NCI-H1105 (cell line): ENCODE data around the gene CREB5.

Source experiments
- DNase-seq: peaks from one replicate; lab custom pipeline; 2025; lab: John Stamatoyannopoulos, UW

Gene CREB5

GRCh38 chr7:28684650-28685241 lies 272.4 kb downstream of the CREB5 start:
- DNase-seq: no peak

DNA sequence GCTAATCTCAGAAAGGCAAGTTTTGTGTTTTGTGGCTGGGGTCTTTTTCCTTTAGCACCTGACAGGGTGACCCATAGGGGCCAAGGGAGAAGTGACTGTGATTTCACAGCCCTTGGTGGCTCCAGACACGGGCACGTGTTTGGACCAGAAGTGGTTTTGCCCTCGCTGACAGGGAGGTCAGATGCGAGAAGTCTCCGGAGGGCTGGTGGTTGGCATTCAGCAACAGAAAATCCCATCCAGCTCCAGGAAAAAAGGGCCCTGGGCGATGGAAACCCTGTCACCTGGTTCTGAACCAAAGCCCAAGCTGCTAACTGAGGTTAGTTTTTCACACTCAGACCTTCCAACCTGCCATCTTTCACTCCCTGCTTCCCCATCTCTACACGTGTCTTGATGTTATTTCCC lies 272.9 kb downstream of the CREB5 start:
- DNase-seq: no peak

DNA sequence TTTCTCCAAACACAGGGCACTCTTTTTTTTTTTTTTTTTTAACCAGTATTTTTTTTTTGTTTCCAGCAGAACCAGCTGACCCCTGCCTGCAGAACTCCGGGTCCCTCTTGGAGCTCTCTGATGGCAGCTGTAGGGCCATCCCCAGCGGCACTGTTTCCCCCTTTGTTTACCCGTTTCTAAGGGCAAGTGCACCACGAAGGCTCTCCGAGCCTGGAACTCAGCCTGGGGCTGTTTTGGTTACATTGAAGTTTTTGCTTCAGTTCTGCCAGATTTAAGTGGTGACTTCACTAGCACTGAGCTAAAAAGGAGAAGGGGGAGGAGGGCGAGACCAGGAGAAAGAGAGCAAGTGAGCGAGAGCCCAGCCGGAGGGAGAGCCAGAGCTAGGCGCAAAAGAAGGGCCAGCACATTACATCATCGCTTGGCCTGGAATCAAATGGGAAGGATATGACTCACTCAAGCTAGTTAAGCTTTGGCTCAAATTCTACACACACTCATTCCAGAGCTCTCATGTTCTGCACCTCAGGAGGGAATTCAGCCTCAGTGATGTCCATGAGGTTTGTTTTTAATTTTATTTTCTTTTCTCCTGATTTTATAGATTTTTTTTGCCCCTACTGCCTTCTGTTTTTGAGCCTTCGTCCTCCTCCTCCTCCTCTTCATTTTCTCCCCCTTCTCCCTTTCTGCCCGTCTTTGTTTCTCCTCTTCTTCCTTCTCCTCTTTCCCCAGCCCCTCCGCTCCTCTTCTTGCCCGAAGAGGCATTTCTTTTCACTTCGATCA lies 273.5 kb downstream of the CREB5 start:
- DNase-seq: peak; percentile 35

DNA sequence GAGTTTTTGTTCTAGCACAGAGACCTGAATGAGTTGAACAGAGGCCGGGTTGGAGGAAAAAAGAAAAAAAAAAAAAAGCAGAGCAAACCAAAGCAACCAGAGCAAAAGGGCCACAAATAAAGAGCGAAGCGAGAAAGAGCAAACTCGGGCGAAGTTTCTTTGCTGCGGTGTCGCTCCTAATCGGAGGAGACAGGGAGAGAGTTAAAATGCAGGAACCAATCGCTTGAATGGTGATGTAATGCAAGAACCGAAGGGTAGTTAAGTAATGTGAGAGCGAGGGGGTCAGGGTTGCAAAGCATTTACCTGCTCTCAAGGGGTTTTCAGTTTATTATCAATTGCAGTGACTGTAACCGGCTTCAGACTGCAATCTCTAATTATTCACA lies 274.1 kb downstream of the CREB5 start:
- no peak for DNase-seq

GRCh38 chr7:28687537-28687936 lies 275.2 kb downstream of the CREB5 start:
- no peak for DNase-seq

GRCh38 chr7:28688174-28688573 lies 275.9 kb downstream of the CREB5 start:
- no peak for DNase-seq

DNA sequence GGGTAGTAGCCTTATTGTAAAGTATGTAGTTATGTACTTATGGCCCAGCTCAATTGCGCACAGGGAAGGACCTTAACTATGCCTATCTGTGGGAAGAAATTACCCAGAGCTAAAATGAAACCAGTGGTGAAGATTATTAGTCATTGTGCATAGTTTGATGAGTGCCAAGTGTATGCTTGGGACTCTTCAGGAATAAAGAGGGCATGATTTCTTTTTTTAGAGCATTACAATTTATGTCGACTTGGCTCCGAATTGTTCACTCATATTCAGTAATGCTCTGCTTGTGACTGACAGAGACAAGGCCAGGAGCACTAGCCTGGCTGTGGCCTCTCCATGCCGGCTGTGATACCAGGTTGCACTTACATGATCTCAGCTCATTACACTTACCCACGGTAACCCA lies 276.3 kb downstream of the CREB5 start:
- DNase-seq: no peak

- DNase-seq: no peak
These were observed 283.3 kb downstream of the CREB5 start for GRCh38 chr7:28695300-28696295.

GRCh38 chr7:28697913-28698563 lies 285.7 kb downstream of the CREB5 start:
- DNase-seq: no peak

DNA sequence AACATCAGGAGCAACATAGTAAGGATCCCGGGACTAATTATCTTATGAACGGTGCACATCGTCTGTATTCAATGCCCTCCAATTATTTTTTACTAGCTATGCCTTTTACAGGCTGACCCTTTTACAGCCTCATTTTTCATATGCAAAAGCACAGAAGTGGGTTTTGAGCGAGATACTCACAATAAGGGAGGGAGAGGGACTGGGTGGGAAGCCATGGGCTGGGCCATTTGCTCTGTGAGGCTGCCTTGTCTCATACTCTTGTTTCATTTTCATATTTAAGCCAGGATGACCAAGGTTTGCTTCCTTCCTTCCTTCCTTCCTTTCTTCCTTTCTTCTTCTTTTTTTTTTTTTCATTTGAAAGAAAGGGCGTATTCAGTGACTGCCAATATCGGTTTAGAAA lies 286.5 kb downstream of the CREB5 start:
- no peak for DNase-seq

- no peak for DNase-seq
These were observed 287.8 kb downstream of the CREB5 start for GRCh38 chr7:28700096-28700495.

- peak; percentile 81 for DNase-seq
These were observed 288.5 kb downstream of the CREB5 start for GRCh38 chr7:28700790-28701203.

GRCh38 chr7:28701731-28702130 lies 289.4 kb downstream of the CREB5 start:
- no peak for DNase-seq

DNA sequence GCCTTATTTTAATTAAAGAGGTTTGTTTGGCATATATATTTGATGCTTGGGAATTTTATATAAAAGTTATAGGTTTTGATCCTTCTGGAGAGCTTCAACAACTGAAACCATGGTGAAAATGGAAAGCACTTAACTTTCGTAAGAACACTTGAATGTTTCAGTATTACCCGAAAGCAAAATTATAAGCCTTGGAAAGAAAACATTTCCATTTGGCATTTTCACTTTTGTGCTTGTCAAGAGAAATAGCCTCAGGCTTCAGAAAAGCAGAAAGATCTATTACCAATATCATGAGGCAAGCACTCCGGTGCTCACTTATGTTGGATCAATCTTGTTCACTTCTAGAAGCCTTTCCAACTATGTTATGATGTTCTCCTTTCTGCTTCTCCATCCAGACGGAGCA lies 289.9 kb downstream of the CREB5 start:
- no peak for DNase-seq

GRCh38 chr7:28703037-28703765 lies 290.9 kb downstream of the CREB5 start:
- no peak for DNase-seq

DNA sequence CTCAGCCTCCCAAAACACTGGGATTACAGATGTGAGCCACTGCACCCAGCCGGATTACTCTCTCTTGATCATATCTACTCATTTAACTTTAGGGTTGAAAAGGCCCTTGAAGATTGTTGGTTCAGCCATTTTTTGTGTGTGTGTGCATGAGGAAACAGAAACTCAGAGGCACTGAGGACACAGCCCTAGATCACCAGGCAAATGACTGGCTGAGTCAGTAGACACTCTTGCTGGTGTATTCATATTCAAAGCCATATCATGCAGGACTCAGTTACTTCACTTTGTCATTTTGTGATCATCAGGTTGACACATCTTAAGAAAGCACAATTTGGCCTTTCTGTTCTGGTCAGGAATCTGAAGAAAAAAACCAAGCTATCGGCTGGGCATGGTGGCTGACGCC lies 292.4 kb downstream of the CREB5 start:
- DNase-seq: no peak

- DNase-seq: no peak
These were observed 293.0 kb downstream of the CREB5 start for GRCh38 chr7:28705350-28705749.

DNA sequence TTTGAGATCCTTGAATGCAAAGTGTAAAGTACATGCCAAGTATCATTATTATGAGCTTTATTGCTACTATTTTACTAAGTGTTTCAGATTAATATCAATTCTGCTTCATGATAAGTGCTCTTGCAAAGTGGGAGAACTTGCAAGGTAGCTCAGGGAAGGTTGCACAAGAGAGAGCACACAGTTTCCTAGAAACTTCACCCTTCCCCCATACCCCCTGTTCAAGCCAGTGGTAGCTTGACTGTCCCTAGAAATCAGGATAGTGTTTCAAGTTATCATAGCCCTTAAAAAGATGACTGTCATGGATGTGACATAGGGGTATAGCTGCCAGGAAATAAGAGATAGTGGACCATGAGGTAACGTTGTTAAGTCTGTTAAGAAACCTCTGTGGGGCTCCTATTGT lies 294.3 kb downstream of the CREB5 start:
- no peak for DNase-seq

- no peak for DNase-seq
These were observed 295.0 kb downstream of the CREB5 start for GRCh38 chr7:28707291-28707690.

DNA sequence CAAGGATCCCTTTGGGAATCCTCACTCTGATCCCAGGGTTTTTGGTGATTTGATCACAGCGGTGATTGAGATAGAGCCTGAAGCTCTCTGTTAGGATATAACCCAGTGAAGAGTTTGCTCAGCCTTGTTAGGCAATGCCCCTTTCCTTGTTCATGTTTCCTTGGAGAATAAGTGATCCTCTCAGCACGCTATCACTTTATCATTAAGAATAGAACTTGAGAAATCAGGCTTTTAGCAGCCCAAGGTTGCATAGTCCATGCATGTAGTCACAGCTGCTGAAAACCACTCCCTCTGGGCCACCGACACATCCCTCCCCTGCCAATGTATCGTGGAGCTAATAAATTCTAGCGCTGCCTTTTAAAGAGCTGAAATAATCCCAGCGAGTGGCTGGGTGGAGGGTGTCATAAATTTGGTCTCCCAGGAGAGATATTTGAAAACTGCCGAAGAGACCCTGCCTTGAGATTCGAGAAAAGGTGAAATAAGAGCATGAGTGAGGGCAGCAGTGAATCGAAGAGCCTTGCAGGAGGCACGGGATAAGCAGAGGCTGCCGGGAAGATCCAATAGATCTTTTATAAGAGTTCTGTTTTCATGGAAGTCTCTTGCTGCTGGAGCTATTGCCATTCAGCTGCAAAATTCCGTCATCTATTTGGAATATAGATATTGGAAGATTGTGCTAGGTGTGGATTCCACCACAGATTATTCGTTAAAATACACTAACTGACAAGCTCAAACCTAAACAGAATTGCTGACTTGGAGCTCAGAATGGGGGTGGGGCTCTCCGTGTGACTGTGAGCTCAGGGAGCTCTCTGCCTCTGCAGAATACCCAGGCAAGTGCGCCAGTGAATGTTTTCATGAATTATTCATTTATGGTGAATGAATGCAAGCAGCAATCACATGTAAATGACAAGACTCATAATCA lies 296.0 kb downstream of the CREB5 start:
- DNase-seq: no peak
